Activated CD8-positive, alpha-beta memory T cell treated with anti-CD3 and anti-CD28 coated beads for 1 hour (primary cell): ENCODE data around the gene SLC4A8.

Source experiments
- DNase-seq, 2 donors: peaks; one replicate each; pipeline ENCODE4 v3.0.0-alpha.2; 2020; ENCODE audit warnings: low read depth in 1 of 2; ENCODE audit errors: extremely low read depth in 1 of 2

Gene SLC4A8

GRCh38 chr12:51521554-51522276, 97.1 kb downstream of the SLC4A8 start:
- DNase-seq, result no peak

- DNase-seq, result no peak
Measured at GRCh38 chr12:51522696-51523095, 98.1 kb downstream of the SLC4A8 start.

DNA sequence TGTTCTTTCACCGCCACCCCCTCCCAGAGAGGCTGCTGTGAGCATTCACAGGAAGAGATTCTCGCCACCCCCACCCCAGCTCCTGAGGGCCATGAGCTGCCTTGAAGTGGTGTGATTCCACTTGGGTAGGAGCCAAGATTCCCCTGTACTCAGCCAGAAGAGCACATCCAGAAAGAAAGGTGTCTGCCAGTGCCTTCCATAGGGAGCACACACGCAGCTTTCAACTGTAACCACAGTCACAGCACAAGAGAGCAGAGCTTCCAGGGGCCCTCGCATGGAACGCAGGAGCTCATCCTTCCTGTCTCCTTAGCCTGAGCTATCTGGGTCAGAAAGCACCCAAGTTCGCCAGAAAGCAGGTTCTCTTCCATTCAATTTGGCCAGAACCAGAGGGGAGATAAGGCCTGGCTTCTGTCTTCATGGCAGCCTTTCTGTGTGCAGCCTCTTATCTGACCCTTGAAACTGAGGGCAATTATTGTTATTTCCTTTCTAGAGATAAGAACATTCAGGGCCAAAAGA, 99.8 kb downstream of the SLC4A8 start:
- no peak for DNase-seq

GRCh38 chr12:51525518-51525917, 100.9 kb downstream of the SLC4A8 start:
- DNase-seq, result no peak

- DNase-seq, result no peak
Measured at GRCh38 chr12:51527966-51528365, 103.3 kb downstream of the SLC4A8 start.

GRCh38 chr12:51528852-51529650, 104.4 kb downstream of the SLC4A8 start:
- DNase-seq, result no peak

GRCh38 chr12:51529651-51529970, 105.0 kb downstream of the SLC4A8 start:
- no peak for DNase-seq

- no peak for DNase-seq
Measured at GRCh38 chr12:51530208-51530607, 105.6 kb downstream of the SLC4A8 start.

- no peak for DNase-seq
Measured at GRCh38 chr12:51531284-51531977, 106.8 kb downstream of the SLC4A8 start.

GRCh38 chr12:51531978-51532497, 107.4 kb downstream of the SLC4A8 start:
- peak; percentile 19 to 44 for DNase-seq

DNA sequence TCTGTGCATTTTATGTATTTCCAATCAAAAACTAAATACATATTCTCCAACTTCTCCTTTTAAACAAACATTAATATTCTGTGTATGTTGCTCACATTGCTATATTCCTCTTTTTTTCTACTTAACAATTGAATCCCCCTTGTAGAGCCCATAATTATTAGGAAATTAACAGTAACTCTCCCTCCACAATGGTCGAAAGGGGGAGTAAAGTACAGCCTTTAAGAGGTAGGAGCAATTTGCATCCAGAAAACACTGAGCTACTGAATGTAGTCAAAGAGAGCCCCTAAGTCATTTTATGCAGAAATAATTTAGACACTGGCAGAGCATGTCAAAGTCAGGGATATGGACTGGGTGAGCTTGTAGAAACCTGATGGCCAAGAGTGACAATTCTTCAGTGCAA, 109.2 kb downstream of the SLC4A8 start:
- no peak for DNase-seq

GRCh38 chr12:51534216-51535074, 109.8 kb downstream of the SLC4A8 start:
- DNase-seq, result no peak

- DNase-seq, result no peak
Measured at GRCh38 chr12:51536159-51536558, 111.5 kb downstream of the SLC4A8 start.

DNA sequence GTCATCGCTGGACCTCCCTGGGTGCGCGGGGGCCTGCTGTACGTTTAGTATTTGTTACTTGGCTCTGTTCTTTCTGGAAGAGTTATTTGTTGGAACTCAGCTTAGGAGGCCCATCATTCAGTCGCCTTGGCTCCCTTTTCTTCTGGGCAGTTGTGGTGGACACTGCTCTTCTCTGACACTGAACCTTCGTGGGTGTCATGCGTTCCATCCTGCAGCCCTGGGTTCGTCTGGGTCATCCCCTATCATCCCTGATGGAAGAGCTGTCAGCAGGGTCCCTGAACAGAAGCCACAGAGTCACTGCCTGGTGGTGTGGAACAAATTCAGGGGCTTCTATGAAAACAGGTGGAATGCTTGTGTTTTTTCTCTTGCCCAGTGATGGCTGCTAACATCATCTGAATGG, 113.5 kb downstream of the SLC4A8 start:
- no peak for DNase-seq

DNA sequence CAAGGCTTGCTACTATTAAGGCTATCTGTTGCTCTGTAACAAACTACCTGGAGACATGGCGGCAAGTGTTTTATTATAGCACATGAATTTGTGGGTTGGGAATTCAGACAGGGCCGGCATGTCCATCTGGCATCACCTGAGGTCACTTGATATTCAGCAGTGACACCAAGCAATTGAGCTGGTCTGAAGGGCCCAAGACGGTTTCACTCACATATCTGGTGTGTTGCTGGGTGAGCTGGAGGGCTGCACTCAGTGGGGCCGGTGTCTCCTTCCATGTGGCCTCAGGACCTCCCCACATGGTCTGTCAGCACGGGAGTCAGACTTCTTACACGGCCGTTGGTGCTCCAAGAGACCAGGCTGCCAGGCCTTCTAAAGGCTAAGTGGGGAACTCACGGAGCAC, 114.0 kb downstream of the SLC4A8 start:
- DNase-seq, result no peak

DNA sequence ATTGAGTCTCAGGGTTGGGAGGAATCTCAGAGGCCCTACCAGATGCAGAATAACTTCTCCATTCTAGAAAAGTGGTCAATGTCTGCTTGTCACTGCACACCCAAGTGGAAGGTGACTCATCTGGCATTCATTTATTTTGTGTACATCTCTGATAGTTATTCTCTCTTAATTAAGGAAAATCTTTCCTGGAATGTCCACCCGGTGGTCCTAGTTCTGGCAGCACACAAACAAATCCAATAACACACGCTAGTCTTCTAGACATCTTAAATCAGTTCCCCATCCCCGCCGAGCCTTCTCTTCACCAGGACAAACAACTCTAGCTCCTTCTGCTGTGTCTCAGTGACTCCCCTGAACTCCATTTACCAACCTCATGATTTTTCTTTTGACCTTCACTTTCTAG, 116.4 kb downstream of the SLC4A8 start:
- no peak for DNase-seq

GRCh38 chr12:51546097-51546496, 121.5 kb downstream of the SLC4A8 start:
- DNase-seq, result no peak

GRCh38 chr12:51547606-51548005, 123.0 kb downstream of the SLC4A8 start:
- DNase-seq, result no peak

- no peak for DNase-seq
Measured at GRCh38 chr12:51548241-51548640, 123.6 kb downstream of the SLC4A8 start.

- DNase-seq, result no peak
Measured at GRCh38 chr12:51549637-51550036, 125.0 kb downstream of the SLC4A8 start.
